Brain microvascular endothelial cell (primary cell): ENCODE results near the gene TUBGCP3.

Source experiments
- DNase-seq: peaks from one replicate; pipeline ENCODE4 v3.0.0-alpha.2; 2020
- H3K27ac ChIP-seq: fragments of 250-450 bp; sonication (Bioruptor Pico); 2 replicates; pipeline ENCODE4 v1.5.1; 2020; ENCODE audit warnings: mild to moderate bottlenecking, moderate library complexity
- H3K27me3 ChIP-seq: fragments of 250-450 bp; sonication (Bioruptor Pico); replicated peaks from 2 replicates; pipeline ENCODE4 v1.5.1; 2020; ENCODE audit warnings: mild to moderate bottlenecking
- H3K36me3 ChIP-seq: fragments of 250-450 bp; sonication (Bioruptor Pico); replicated peaks from 2 replicates; pipeline ENCODE4 v1.5.1; 2020; ENCODE audit warnings: mild to moderate bottlenecking
- H3K4me3 ChIP-seq: 2 replicates; pipeline ENCODE4 v1.5.1; 2011; ENCODE audit warnings: low read depth, mild to moderate bottlenecking, control low read depth, low read length, moderate library complexity
- CTCF ChIP-seq: IDR thresholded peaks from 2 replicates; pipeline ENCODE4 v1.5.1; 2011; ENCODE audit warnings: low read depth, mild to moderate bottlenecking, moderate library complexity, low read length, control low read depth, inconsistent platforms; ENCODE audit errors: missing control alignments
- in situ Hi-C: cut with HindIII; loops from 2 replicates; pipeline ENCODE4 v1.10.0; 2017; ENCODE audit warnings: low sequenced_read_pairs, low pct_ligation_motif_present

TUBGCP3 gene

GRCh38 chr13:112457485-112457884 is 130.5 kb downstream of the TUBGCP3 start:
- Histone ChIP-seq H3K27me3 (no peaks in the 10 kb centered on the region), H3K27ac (no peak overlapping the region), H3K4me3 (no peak overlapping the region), H3K36me3 (no peaks in the 10 kb centered on the region)
- no peak for DNase-seq
- in situ Hi-C loops, result no loop called here
- TF ChIP-seq CTCF, result no peak

GRCh38 chr13:112457081-112457480 is 130.9 kb downstream of the TUBGCP3 start:
- TF ChIP-seq CTCF, result no peak
- in situ Hi-C loops, result no loop called here
- no peaks in the 10 kb centered on the region for H3K27me3 ChIP-seq
- H3K36me3 ChIP-seq, result no peaks in the 10 kb centered on the region
- H3K4me3 ChIP-seq, result no peak overlapping the region
- no peak overlapping the region for H3K27ac ChIP-seq
- DNase-seq, result no peak

GRCh38 chr13:112456138-112457056 is 131.6 kb downstream of the TUBGCP3 start:
- Histone ChIP-seq H3K27ac (no peak overlapping the region), H3K4me3 (no peak overlapping the region), H3K36me3 (no peaks in the 10 kb centered on the region), H3K27me3 (no peaks in the 10 kb centered on the region)
- TF ChIP-seq CTCF, result no peak
- DNase-seq, result no peak
- in situ Hi-C loops, result no loop called here

GRCh38 chr13:112455476-112456059 is 132.4 kb downstream of the TUBGCP3 start:
- in situ Hi-C loops, result no loop called here
- DNase-seq, result no peak

GRCh38 chr13:112454648-112455334 is 133.2 kb downstream of the TUBGCP3 start:
- in situ Hi-C loops, result no loop called here

More at GRCh38 chr13:112455476-112456059, 132.4 kb downstream of the TUBGCP3 start:
- H3K36me3 ChIP-seq, result no peaks in the 10 kb centered on the region
- no peak overlapping the region for H3K4me3 ChIP-seq
- H3K27ac ChIP-seq, result no peak overlapping the region
- no peaks in the 10 kb centered on the region for H3K27me3 ChIP-seq
- TF ChIP-seq CTCF, result no peak

More at GRCh38 chr13:112454648-112455334, 133.2 kb downstream of the TUBGCP3 start:
- no peaks in the 10 kb centered on the region for H3K36me3 ChIP-seq
- TF ChIP-seq CTCF, result no peak
- no peak overlapping the region for H3K4me3 ChIP-seq
- H3K27ac ChIP-seq, result no peak overlapping the region
- no peaks in the 10 kb centered on the region for H3K27me3 ChIP-seq
- no peak for DNase-seq
